Mucosa of descending colon (tissue), 3 donors: ENCODE measurements around the gene MON2. TPM values are rescaled to one million over a fixed set of nuclear protein-coding genes. Genes with fewer than 3 reads are reported as not detected.

Source experiments
- ATAC-seq: fragments of 200-7000 bp; cut with Tn5 transposase; one replicate; pipeline ENCODE4 v1.9.1; 2020; ENCODE audit warnings: mild to moderate bottlenecking, moderate library complexity
- DNase-seq, 3 donors: peaks; one replicate each; pipeline ENCODE4 v3.0.0-alpha.2; 2020
- H3K36me3 ChIP-seq: fragments of 200-600 bp; one replicate; pipeline ENCODE4 v1.8.0; 2021; ENCODE audit warnings: low read depth, mild to moderate bottlenecking
- H3K4me1 ChIP-seq: fragments of 200-600 bp; one replicate; pipeline ENCODE4 v1.8.0; 2021; ENCODE audit warnings: low read depth, mild to moderate bottlenecking
- H3K4me3 ChIP-seq: fragments of 200-600 bp; one replicate; pipeline ENCODE4 v1.8.0; 2021; ENCODE audit warnings: mild to moderate bottlenecking
- H3K9me3 ChIP-seq: fragments of 200-600 bp; one replicate; pipeline ENCODE4 v1.8.0; 2021; ENCODE audit warnings: mild to moderate bottlenecking
- intact Hi-C, 2 donors: fragments of 100-400 bp; cut with DNase I in 1 of 2; cut with micrococcal nuclease in 1 of 2; formaldehyde crosslinking; loops; one replicate each; pipeline versions ENCODE4 v1.11.0 to v1.11.1; 2022; cut with DNase I, micrococcal nuclease
- total RNA-seq, 3 donors: library from RNA; stranded (reverse); fragmentation: NEBNext Ultra II Directional in 2 of 3; extraction: Animal tissue kit (Norgen Biotek cat#: 25700) in 2 of 3; gene quantifications; one replicate each; pipeline versions ENCODE4 v1.2.1 to v1.2.4, GENCODE V29; 2021 to 2023
- TF ChIP-seq, protein P1 (sequence below): fragments of 200-600 bp; IDR thresholded peaks from one replicate; pipeline ENCODE4 v1.8.0; 2022; ENCODE audit warnings: antibody characterized with exemption, mild to moderate bottlenecking
- donor health status: DM: no; HTN: no; CAD: no; lungs with moderate emphysema.
- donor health status: DM: no; HTN: no; CAD: no.
- donor health status: DM: no; HTN: yes; CAD: no.

The MON2 gene
- total RNA-seq, 3 donors from 2014 or later = 54.3 to 77.8 (median 55.4) TPM

DNA sequence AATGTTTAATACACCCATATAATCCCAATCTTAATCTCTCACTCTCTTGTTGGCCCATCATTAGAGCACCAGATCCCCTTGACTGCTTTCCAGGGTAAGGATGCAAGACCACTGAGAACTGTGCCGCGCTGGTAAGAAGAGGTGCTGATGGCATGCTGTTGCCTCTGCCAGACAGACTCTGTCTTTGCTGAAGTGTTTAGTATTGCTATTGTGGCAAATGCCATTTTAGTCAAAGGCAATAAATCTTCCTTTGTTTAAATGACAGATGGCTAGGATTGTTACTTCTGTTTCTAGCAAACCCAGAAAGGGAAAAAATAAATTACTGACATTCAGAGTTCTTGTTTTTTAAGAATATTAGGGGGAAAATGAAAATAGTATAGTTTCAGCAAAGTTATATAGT is 152.3 kb downstream of the MON2 start:
- intact Hi-C loops = no loop called here
- no peaks in the 10 kb centered on the region for H3K9me3 ChIP-seq
- no peaks in the 10 kb centered on the region for H3K36me3 ChIP-seq
- ATAC-seq = no peak
- H3K4me3 ChIP-seq = no peak overlapping the region
- no peak for DNase-seq
- H3K4me1 ChIP-seq = no peaks in the 10 kb centered on the region
- TF ChIP-seq, protein P1, sequence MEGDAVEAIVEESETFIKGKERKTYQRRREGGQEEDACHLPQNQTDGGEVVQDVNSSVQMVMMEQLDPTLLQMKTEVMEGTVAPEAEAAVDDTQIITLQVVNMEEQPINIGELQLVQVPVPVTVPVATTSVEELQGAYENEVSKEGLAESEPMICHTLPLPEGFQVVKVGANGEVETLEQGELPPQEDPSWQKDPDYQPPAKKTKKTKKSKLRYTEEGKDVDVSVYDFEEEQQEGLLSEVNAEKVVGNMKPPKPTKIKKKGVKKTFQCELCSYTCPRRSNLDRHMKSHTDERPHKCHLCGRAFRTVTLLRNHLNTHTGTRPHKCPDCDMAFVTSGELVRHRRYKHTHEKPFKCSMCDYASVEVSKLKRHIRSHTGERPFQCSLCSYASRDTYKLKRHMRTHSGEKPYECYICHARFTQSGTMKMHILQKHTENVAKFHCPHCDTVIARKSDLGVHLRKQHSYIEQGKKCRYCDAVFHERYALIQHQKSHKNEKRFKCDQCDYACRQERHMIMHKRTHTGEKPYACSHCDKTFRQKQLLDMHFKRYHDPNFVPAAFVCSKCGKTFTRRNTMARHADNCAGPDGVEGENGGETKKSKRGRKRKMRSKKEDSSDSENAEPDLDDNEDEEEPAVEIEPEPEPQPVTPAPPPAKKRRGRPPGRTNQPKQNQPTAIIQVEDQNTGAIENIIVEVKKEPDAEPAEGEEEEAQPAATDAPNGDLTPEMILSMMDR = no peak

DNA sequence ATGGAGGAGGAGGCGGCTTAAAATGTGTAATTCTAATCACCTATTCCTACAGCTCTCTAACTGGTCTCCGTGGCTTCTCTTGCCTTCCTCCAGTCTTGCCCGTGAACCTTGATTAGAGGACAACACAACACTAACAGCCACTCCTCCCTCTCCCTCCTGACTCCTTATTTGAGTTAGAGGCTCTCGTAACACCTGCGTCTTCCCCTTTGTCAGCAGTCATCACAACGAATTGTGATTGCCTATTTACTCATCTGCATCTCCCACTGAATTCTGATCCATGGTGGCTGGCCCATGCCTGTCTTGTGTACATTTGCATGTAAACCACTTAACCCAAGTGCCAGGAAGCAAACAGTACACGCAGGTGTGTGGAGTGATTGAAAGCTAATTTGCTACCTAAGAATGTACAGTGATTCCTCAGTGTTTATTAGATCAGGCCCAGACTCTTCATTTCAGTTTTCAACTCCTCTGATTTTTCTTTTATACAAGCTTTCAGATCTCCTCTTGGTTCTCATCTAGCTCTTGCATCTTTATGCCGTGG is 154.5 kb downstream of the MON2 start:
- intact Hi-C loops = no loop called here
- Histone ChIP-seq H3K9me3 (no peaks in the 10 kb centered on the region), H3K4me3 (no peak overlapping the region), H3K36me3 (no peaks in the 10 kb centered on the region), H3K4me1 (no peaks in the 10 kb centered on the region)
- TF ChIP-seq, protein P1 = no peak
- DNase-seq (no peak), ATAC-seq (no peak)

DNA sequence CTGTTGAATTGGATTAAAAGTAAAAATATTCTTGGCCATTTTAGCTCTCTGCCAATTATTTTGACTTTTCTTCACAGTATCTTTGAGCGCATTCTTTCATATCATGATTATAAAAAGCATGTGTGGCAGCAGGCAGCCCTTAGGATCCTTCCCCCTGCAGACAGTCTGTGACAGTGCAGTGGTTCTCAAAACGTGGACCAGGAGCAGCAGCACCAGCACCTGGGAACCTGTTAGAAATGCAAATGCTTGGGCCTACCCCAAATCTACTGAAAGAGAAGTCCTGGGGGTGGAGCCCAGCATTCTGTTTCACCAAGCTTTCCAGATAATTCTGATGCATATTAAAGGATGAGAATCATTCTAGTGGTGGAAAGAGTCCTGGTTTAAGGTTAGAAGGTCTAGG is 155.6 kb downstream of the MON2 start:
- Histone ChIP-seq H3K4me3 (no peak overlapping the region), H3K9me3 (no peaks in the 10 kb centered on the region), H3K36me3 (no peaks in the 10 kb centered on the region), H3K4me1 (no peaks in the 10 kb centered on the region)
- intact Hi-C loops = no loop called here
- DNase-seq (no peak), ATAC-seq (no peak)
- TF ChIP-seq, protein P1 = no peak

DNA sequence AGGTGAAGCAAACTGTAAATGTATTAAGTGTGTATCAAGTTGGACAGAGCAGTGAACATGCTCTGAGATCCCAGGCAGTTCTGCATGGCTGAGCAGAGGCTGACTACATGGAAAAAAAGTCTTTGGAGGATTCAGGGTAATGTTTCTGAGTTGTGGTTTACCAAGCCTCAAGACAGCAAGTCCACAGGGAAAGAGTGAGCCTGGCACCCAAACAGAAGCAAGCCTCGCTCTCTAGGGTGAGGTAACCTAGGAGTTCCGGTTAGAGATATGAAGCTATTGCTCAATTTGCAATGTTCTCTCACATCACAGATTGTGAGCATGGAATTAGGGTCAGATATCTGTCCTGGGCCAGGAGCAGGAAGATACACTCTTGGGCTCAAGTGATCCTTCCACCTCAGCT is 158.6 kb downstream of the MON2 start:
- TF ChIP-seq, protein P1 = no peak
- DNase-seq (no peak), ATAC-seq (no peak)
- intact Hi-C loops = no loop called here
- Histone ChIP-seq H3K36me3 (no peaks in the 10 kb centered on the region), H3K9me3 (no peaks in the 10 kb centered on the region), H3K4me3 (no peak overlapping the region), H3K4me1 (no peaks in the 10 kb centered on the region)

DNA sequence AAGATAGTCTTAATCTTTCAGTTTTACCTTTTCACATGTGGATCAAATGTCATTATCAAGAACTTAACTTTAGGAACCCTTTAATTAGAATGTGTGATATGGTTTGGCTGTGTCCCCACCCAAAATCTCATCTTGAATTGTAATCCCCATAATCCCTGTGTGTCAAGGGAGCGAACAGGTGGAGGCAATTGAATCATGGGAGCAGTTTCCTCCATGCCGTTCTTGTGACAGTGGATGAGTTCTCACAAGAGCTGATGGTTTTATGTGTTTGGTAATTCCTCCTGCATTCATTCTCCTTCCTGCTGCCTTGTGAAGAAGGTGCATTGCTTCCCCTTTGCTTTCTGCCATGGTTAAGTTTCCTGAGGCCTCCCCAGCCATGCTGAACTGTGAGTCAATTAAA is 160.6 kb downstream of the MON2 start:
- Histone ChIP-seq H3K4me1 (no peaks in the 10 kb centered on the region), H3K36me3 (no peaks in the 10 kb centered on the region), H3K4me3 (no peak overlapping the region), H3K9me3 (no peaks in the 10 kb centered on the region)
- TF ChIP-seq, protein P1 = no peak
- ATAC-seq (no peak), DNase-seq (no peak)
- intact Hi-C loops = no loop called here

DNA sequence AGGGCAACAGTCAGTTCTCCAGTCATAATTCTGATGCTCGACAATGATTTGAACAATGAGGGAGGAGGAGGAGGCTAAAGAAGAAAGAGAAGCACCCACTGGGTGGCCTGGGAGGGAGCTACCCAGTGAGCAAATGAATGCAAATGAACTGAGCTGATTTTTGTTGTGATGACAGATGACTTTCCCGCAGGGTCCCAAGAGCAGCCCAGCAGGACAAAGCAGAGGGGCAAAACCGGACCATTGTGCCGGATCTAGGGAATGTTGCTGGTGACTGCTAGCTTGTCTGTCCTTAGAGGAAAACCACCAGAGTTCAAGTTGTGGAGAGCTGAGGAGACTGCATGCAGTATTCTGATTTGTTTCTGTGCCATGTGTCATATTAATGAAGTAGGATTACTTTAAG is 162.8 kb downstream of the MON2 start:
- DNase-seq (no peak), ATAC-seq (no peak)
- TF ChIP-seq, protein P1 = no peak
- no peaks in the 10 kb centered on the region for H3K36me3 ChIP-seq
- H3K4me3 ChIP-seq = no peak overlapping the region
- H3K4me1 ChIP-seq = peaks cover 6% of the 10 kb centered on the region
- H3K9me3 ChIP-seq = no peaks in the 10 kb centered on the region
- intact Hi-C loops = no loop called here
